NCI-H187 (cell line): ENCODE data around the gene SMAD7.

Experiments used
- DNase-seq, 2 experiments: peaks; one replicate each; lab custom pipeline; 2025; lab: John Stamatoyannopoulos, UW

SMAD7 gene, protein sequence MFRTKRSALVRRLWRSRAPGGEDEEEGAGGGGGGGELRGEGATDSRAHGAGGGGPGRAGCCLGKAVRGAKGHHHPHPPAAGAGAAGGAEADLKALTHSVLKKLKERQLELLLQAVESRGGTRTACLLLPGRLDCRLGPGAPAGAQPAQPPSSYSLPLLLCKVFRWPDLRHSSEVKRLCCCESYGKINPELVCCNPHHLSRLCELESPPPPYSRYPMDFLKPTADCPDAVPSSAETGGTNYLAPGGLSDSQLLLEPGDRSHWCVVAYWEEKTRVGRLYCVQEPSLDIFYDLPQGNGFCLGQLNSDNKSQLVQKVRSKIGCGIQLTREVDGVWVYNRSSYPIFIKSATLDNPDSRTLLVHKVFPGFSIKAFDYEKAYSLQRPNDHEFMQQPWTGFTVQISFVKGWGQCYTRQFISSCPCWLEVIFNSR

DNA sequence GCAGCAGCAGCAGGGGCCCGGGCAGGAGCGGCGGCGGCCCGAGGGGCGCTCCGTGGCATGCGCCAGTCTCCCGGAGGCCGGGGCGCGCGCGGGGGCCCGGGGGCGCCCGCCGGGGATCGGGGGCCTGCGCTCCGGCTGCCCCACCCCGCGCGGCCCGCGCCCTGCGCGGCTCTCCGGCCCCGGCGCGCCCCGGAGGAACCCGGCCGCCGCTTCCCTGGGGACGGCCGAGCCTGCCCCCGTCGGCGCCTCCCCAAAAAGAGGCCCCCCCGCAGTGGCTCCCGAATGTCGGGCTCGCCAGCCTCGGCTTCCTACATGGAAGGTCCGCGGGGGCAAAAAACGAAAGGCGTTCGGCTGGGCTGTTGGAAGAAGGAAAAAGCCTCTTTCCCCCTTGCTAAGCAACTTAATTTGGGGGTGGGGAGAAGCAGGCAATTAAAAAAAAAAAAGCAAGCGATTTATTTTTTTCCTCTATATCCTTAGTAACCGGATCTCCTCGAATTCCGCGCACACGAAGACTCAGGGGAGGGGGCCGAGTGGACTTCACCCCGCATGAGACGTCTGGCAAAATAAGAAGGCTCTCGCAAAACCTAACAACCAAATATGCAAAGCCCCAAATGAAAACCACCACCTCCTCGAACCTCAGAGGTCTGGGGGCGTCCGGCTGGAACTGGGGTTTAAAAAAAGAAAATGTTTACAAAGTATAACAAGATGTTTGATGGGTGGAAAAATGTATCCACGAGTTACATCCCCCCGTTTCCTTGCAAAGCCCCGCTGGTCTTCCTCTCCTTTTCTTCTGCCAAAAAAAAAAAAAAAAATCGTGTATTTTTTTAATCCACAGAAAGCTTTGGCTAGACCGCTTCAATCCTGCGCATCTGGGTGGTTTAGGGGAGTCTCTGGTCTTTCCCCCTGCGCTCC, at the start of gene SMAD7:
Gene SMAD7, minus strand, starts transcription at position 430 of the 912 bp plus-strand sequence. CDS start 541 bp downstream, outside the sequence.
- DNase-seq = no peak

- no peak for DNase-seq
Observed at GRCh38 chr18:48999569-48999968, 48.8 kb upstream of the SMAD7 start.

- DNase-seq = no peak
Observed at GRCh38 chr18:48997985-48998831, 47.4 kb upstream of the SMAD7 start.

GRCh38 chr18:48997681-48997984, 46.9 kb upstream of the SMAD7 start:
- DNase-seq = no peak

GRCh38 chr18:48996901-48997463, 46.2 kb upstream of the SMAD7 start:
- no peak for DNase-seq

- no peak for DNase-seq
Observed at GRCh38 chr18:48996041-48996440, 45.3 kb upstream of the SMAD7 start.

GRCh38 chr18:48994926-48995835, 44.4 kb upstream of the SMAD7 start:
- no peak for DNase-seq

GRCh38 chr18:48994044-48994651, 43.4 kb upstream of the SMAD7 start:
- no peak for DNase-seq

- DNase-seq = no peak
Observed at GRCh38 chr18:48993586-48993985, 42.8 kb upstream of the SMAD7 start.

- no peak for DNase-seq
Observed at GRCh38 chr18:48992791-48993555, 42.2 kb upstream of the SMAD7 start.

DNA sequence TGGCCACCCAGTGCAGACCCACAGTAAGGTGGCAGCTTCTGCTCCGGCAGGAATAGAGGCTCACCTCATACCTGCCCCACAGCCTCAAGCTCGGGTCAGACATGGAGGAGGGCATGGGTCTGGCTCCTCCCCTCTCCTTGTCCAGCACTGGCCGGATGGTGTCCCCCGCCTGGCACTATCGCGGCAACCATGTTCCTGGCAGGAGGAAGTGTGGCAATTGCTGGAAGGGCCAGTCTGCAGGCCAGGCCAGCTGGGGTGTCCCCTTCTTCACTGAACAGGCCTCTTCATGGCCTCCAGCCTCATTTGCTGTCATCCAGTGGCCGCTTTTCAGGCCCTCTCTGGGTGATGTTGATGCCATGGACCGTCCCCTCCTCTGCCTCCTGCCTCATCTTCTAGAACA, 41.4 kb upstream of the SMAD7 start:
- no peak for DNase-seq

DNA sequence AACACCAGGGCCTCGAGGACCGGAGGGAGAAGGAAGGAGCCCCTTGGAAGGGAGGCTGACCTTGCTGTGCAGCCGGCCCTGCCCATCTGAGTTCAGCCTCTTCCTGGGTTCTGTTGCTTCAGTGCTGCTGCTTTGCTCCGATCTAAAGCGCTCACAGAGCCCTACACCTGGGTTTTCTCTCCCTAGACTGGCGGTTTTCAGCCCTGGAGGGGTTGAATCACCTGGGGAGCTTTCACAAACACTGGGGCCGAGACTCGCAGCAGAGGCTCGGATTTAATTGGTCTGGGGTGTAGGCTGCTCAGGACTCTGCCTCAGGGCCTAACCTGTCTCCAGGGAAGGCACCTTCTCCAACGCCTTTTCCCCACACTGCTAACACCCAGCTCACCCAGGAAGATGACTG, 40.9 kb upstream of the SMAD7 start:
- no peak for DNase-seq

GRCh38 chr18:48991319-48991660, 40.5 kb upstream of the SMAD7 start:
- no peak for DNase-seq

- DNase-seq = no peak
Observed at GRCh38 chr18:48990481-48991318, 39.9 kb upstream of the SMAD7 start.

- DNase-seq = no peak
Observed at GRCh38 chr18:48989304-48990303, 38.8 kb upstream of the SMAD7 start.

DNA sequence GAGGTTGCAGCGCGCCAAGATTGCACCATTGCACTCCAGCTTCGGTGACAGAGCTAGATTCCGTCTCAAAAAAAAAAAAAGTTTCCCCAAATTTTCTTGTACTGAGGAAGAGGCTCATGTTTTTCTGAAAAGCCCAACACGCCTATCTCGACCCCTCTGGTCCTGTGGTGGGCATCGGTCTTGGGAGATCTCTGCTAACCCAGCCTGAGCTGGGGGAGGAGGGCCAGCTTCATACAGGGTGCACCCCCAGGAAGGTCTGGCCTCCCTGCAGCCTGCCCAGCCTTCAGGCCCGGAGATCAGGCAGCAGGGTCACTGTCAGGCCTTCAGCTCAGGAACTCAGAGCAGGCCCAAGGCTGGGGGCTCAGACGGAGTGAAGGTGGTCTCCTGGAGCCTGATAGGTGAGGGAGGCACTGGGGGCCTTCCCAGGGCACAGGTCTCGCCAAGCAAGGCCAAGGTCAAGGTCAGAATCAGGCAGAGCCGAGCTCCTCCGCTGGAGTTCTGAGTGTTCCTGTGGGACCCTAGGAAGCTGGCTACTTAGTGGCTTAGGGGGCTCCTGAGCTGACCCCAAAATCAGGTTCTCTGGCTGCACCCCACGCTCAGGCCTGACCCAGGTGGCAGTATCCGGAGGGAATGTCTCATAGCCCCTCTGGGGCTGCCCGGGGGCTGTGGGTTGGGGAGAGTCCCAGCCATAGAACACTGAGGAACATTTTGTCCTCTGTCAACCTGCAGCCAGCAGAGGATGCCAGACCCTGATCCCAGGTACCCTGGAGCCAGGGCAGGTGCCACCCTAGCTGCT, 37.9 kb upstream of the SMAD7 start:
- DNase-seq = no peak

- DNase-seq = no peak
Observed at GRCh38 chr18:48987821-48988220, 37.1 kb upstream of the SMAD7 start.
